Forelimb muscle (tissue), 1 donor: Measurements from ENCODE around the gene CDH7. TPM values are rescaled to one million over a fixed set of nuclear protein-coding genes. Genes with fewer than 3 reads are reported as not detected.

Source experiments
- DNase-seq: peaks from one replicate; pipeline ENCODE4 v3.0.0-alpha.2; 2013; ENCODE audit warnings: low read depth
- polyA plus RNA-seq: library from polyadenylated mRNA; unstranded; fragments of 120-200 nt; gene quantifications from one replicate; pipeline ENCODE4 v1.2.1, GENCODE V29; 2013; ENCODE audit not compliant: insufficient read length

Gene CDH7, protein sequence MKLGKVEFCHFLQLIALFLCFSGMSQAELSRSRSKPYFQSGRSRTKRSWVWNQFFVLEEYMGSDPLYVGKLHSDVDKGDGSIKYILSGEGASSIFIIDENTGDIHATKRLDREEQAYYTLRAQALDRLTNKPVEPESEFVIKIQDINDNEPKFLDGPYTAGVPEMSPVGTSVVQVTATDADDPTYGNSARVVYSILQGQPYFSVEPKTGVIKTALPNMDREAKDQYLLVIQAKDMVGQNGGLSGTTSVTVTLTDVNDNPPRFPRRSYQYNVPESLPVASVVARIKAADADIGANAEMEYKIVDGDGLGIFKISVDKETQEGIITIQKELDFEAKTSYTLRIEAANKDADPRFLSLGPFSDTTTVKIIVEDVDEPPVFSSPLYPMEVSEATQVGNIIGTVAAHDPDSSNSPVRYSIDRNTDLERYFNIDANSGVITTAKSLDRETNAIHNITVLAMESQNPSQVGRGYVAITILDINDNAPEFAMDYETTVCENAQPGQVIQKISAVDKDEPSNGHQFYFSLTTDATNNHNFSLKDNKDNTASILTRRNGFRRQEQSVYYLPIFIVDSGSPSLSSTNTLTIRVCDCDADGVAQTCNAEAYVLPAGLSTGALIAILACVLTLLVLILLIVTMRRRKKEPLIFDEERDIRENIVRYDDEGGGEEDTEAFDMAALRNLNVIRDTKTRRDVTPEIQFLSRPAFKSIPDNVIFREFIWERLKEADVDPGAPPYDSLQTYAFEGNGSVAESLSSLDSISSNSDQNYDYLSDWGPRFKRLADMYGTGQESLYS
- 0.51 TPM for polyA plus RNA-seq

DNA sequence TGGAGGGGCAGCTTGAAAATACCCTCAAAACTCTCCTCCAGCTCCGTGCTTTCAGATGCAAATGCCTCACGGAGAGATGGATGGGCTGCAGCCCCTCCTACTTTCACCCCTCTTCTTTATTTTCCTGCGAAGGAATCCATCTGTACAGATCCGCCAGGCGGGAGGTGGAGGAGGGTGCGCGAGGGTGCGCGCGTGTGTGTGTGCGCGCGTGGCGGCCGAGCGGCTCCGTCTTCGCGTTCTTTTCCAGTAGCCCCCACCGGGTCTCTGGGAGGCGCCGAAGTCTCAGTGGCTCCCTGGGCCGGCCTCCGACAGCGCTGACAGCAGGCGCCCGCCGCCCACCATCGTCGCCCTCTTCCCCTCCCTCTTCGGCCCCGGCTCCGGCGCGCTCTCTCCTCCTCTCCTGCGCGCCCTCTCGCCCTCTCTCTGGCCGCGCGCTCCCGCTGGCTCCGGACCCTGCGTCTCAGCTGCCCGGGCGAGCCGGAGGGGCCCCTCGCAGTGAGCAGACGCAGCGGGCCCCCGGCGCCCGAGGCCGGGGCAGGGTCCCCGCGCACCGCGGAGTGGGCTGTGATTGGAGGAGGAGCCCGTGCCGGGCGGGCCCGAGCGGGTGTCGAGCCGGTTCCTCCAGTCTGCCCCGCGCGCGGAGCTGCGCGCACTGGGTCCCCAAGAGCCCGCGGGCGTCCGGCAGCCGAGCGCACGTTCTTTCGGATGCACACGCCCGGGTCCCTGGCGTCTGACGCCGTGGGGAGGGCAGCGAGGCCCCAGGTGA lies at the start of gene CDH7:
TSS of gene CDH7 (plus strand) at position 624 of the 766 bp plus-strand sequence. CDS start 11,831 bp downstream, outside the sequence.
- DNase-seq: no peak

DNA sequence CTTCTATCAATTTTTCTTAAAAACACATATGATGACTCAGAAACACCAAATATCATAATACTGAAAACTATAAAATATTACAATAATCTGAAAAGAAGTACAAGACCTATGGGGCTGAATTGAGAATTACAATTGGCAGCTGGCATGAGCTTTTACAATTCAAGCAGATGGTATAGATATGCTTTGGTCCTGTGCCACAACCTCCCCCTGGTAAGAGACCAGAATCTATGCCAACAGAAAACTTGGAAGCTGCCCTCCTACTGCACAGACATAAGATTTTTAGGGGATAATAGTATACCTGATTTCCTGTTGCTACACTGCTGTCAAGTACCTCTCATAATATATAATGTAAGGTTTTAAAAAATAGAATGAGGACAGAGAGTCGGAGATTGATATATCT lies 46.8 kb upstream of the CDH7 start:
- DNase-seq: no peak

DNA sequence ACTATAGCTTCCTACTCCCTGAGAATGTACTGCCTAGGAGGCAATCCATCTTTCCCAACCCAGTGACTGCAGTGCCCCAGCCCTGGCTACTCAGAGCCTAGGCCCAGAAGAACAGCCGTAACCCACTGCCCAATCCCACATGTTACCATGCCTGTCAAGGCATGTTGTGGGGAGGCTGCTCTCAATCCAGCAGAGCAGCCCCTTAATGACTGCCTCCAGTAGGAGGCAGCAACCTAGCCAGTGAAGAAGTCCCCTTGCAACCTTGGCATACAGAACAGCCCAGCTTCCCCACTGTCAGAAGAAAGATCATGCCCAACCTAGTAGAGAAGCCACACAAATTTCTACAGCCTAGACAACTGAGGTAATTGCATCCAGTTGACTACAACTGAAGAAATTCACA lies 44.2 kb upstream of the CDH7 start:
- DNase-seq: no peak

DNA sequence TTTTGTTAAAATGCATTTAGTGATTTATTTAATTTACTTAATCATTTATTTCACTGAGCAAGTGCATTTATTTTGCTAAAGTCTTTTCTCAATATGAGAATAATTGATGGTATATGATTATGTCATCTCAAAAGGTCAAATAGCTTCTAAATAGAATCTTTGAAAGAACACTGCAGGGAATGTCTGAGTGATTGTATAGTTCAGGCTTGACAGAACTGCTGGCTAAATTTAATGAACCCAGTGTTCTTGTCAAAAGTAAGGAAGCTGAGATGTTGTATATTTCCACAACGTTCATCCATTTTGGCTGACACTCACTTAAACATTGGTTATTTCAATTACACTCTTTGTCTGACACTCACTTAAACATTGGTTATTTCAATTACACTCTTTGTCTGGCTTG lies 39.3 kb upstream of the CDH7 start:
- no peak for DNase-seq

DNA sequence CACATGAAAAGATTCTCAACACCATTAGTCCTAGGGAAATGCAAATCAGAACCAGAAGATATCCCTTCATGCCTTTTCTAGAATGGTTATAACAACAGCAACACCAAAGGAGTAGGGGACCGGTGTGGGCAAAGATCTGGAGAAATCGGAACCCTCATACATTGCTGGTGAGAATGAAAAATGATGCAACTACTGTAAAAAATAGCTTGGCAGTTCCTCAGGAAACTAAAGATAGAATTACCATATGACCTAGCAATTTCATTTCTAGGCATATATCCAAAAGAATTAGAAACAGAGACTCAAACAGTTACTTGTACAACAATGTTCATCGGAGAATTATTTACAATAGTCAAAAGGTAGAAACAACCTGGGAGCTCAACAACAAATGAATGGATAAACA lies 29.2 kb upstream of the CDH7 start:
- no peak for DNase-seq

DNA sequence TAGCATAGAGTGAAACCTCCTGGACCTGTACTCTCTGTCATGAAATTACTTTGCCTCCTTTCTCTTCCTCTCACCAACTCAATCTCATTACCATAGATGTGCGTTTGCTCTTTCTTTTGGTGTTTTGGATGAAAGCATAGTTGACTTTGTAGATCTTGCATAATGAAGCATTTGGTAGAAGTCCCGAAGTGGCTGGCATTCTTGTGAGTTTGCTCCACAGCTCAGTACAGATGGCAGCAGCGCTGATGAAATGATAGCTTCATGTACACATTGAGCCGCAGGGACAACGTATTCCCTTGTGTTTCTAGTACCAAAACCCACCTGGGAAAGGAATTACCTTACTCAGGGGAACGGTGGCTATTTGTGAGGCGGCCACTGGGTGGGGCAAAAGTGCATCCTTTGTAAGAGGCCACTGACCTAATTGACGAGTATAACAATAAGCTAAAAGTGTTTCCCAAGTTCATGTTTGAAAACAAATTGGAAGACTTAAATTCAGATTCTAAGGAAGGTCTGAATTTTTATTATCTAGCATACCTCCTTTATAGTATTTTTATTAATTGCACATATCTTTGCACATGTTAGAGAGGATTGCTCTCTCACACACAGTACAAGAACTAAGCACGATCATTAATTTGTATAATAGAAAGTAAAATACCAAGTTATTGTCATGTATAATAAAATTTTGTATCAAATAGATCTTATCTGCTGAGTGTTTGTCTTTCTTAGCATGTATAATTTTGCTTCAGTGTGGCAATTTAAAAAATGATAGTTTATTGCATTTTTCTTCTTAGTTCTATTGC lies 25.4 kb upstream of the CDH7 start:
- DNase-seq: no peak

DNA sequence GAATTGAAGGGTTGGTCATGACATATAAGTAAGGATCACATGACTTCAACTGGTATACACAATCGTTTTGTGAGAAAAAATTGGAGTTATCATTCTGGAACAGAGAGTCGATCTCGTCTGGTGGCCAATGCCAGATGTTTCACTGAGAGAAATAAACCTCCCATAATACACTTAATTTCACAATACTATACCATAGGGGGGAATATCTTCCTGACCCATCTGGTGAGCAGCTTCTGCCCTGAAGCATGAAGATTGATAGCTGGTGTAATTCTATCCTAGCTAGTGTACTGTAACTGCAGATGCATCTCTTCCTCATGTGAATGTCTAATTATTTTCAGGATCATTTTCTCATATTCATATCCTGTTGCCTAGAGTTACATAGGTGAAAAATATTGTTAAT lies 15.7 kb upstream of the CDH7 start:
- DNase-seq: no peak

DNA sequence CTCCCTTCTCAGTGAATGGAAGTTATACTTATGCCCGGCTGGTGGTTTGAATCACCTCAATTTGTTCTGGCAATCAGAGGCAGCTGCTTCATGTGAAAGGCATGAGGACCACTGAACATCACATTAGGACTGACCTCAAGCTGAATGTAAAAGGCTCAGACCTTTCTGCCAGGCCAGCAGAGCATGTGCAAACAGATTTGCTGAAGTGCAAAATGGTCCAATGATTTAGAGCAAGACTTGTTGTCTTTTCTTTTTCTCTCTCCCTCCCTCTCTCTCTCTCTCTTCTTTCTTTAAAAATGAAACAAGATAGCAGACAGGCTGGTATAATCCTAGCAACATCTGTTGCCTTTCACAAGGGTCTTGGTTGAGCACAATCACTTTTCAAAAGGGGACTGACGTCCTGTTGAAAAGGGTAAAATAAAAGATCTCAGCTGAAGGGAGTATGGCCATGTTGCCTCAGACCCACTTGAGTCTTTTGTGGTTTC lies 13.3 kb upstream of the CDH7 start:
- DNase-seq: no peak

DNA sequence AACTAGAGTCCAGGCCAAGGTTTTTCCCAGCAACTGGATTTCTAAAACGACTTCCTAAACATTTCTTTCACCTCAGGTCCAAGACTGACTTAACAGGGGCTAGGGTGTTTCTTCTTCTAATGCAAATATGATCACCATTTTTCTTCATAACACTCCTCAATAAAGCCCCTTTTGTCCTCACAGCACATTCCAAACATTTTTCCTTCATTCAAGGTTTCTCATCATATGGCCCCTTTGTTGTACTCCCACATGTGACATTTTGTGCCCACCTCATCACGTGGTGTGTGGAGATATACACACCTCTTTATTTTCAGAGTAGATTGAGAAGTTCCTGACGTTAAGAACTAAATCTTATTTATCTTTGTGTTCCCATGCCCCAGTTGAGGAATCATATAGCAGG lies 3.9 kb upstream of the CDH7 start:
- no peak for DNase-seq

DNA sequence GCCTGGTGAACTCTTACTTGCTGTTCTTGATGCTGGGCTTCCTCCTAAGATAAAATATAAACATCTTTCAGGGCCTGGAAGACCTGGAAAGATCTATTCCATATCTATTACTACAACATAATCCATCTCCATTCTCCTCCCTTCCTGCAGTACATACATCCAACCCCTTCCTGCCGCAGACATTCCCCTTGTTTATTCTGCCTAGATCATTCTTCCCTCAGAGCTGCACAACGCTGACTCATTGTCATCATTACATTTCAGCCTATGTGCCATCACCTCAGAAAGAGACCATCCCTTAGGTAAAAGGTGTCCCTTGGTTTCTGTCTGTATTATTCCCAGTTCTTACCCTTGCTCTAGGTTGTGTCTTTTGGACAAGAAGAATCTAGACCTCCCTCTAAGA lies 2.5 kb upstream of the CDH7 start:
- DNase-seq: no peak

DNA sequence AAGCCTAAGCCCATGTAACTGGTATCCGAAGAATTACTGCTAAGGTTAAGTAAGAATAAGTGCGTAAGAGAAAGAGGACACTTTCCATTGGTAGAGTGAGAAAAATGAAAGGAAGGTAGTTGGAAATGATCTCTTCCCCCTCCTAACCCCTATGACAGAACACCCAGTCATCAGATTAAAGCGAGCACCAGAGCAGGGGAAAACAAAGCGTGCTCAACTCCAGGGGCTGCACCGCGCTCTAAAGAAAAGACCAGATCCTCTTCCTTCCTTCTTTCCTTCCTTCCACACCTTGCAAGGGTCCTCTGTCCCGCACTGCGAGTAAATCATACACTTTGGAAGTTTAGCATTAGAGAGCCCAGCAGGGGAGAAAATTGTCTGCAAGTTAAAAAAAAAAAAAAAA lies 971 bp upstream of the CDH7 start:
- no peak for DNase-seq

DNA sequence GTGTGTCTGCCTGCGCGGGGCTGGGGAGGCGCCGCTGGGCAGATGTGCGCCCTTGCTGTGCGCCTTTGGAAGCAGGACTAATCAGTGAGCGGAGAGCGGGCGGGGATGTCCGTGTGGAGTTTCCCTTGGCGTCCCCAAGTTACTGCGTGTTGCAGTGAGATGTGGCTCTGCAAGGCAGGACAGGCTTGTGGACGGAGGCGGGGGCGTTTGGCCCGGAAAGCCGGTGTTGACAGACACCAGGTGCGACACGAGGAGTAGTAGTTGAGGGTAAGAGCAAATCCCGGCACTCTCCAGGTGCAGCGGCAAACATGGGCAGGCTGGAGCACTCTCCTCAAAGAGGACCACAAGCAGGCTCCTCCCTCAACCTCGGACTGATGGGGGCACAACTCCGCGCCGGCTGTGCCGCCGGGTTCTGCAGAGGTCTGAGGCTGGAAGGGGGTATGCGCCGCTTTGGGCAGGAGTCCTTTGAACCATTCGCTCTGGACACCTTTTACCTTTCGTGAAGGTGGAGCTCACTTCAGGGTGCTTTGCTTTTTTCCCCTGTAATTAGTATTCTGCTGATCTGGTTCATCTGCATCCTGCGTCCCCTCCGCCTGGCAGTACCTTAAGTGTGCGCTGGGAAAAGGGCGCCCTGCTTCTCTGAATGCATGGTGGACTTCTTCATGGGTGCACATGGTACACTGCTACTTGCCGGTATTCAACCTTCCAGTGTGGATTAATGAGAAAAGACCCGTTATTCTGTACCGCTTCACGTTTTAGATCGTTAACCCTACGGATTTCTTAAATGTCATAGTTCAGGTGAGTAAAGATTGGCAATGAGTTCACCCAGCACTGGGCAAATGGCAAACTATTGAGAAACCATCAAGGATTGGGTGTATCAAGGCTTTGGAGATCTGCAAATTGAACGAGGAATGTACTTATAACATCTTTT lies 608 bp downstream of the CDH7 start:
- DNase-seq: no peak

DNA sequence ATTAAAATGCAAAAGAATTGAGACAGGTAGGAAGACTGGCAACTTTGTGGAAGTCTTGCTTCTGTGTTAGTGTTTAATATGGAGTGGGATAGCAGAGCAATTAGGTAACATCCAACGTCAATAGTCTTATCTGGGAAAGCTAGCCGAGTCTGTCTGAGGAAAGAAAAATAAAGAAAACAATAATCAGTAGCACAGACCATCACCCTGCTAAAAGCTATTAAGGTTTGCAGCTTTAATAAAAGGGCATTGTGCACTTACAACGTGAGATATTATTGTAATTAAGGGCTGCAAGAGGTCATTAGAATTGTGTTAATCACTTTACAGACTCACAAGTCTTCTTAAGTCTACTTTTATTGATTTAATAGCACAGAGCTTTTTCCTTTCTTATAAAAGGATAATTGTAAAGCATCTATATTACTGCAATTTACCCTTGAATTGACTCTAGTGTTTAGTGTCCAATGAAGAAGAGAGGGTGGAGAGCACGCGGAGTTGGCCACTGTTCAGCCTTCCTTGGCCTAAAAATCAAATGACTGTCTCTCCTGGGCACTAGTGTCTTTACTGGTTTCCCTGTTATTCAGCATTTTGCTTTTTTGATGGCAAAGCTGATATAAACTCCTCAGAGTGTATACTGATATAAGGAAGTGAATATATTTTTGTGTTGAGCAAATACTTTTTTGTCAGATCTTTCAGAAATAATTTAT lies 2.0 kb downstream of the CDH7 start:
- DNase-seq: no peak

DNA sequence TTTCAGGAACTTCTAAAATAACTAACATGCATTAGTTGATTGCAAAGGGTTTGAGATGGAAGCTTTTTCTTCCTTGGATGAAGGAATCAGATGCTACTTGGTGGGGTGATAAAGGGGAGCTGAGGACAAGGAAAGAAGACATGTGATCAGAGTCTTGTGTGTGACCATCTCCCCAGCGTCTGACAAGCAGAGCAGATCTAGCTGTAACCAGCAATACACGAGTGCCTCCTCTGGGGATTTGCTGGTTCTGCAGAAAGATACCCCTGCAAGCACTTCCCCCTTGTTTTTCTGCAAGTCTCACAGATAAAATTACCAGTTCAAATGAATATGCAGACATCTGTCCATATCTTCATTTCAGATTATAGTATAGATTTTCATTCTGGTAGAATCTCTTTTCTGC lies 2.7 kb downstream of the CDH7 start:
- DNase-seq: no peak

DNA sequence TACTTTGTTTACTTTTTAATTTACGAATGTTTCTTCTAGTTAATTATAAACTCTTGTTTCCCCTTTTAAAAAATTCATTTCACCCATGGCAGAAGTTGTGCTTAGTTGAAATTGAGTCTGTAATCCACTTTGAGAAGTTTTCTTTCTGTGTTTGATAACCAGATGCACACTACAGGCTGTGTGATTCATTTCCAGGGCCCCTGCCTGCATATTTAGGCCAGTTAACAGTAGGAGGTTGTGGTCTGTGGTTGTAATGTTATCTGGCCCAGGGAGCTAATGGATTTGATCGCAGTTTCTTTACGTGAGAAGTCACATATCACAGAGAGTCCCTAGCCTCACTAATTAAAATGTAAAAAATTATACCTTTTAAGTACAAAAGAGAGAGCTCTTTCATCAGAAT lies 3.3 kb downstream of the CDH7 start:
- DNase-seq: no peak

DNA sequence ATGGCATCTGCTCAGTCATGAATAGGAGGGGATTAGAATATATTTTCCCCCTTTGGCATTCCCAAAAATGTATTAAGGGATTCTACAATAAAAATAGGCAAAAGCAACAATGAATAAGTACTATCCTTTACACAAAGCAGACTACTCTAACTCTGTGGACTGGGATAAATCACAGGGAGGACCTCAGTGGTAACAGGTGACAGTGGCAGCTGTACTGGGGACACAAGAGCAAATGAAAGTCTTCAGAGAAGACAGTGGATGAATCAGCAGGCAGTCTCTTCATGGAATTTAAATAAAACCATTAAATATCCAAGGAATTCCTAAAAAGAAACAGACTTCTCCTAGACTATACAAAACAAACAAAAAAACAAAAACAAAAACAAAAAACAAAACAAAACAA lies 4.8 kb downstream of the CDH7 start:
- no peak for DNase-seq

DNA sequence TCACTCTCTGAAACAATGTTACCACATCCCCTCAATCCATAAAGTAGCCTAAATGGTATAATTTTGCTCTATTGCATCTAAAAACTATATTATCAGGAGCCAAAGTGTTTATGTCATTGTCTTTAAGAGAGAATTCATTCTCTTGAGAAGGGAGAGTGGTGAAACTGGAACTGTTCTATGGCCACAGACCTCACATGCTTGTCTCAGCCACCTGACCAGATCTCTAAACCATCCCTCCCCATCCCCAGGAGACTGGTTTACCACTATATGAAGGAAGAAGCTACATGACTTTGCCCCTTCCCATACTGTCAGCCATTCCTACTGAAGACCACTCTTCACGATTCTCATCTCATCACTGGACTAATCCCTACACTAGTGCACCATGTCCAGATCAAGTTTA lies 9.6 kb downstream of the CDH7 start:
- DNase-seq: no peak

DNA sequence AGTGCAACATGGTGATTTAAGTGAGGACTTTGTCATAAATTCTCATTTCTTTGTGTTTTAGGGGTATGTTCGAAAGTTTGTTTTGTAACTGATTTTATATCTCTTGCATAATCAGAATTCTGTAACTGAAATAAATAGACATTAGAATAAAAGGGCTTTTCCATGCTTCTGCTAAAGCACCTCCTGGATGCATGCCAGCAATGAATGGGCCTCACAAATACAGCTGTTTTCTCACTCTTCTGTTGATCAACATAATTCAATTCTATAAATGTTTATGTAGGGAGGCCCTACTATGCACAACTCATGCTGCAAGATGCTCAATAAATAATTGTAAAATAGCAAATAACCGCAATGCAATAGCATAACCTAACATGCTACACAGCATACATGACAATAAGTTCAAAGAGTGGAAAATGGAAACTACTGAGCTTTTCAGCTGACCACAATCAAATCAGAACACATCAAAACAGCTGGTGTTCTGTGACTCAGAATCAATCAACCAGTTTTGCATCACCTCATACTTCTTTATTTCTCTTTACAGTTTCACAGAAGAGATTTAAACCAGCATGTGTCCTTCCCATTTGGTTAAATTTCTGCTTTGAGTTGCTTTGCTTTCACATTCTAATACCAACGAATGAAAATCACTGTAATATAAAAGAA lies 11.0 kb downstream of the CDH7 start:
- DNase-seq: no peak

DNA sequence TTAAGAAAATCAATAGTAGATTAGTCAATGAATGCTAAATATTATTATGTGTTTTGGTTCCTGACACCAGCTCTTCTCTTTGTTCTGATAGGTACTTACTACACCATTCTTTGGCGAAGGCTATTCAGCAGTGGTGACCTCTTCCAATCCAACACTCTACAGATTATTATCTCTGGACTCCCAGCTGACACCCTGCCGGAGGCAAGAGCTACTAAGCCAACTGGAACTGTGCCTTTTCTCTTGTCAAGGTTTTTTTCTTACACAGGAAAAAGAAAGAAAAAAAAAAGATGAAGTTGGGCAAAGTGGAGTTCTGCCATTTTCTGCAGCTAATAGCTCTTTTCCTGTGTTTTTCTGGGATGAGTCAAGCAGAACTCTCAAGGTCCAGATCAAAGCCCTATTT lies 11.7 kb downstream of the CDH7 start:
- no peak for DNase-seq
